Stomach (tissue), 4 donors: ENCODE measurements around the gene SELENOP.

Experiments used
- EP300 ChIP-seq: sonication (generic); formaldehyde crosslinking; IDR thresholded peaks from one replicate; pipeline ENCODE4 v1.6.1; 2017; ENCODE audit warnings: antibody characterized with exemption
- POLR2A ChIP-seq, 4 donors: fragments of 450-650 bp; IDR thresholded peaks; one replicate each; pipeline ENCODE4 v1.6.1; 2016; ENCODE audit warnings: antibody characterized with exemption in 4 of 4, control low read depth in 2 of 4, mild to moderate bottlenecking in 1 of 4, moderate library complexity in 1 of 4
- POLR2AphosphoS5 ChIP-seq, 3 donors: sonication (generic); formaldehyde crosslinking; IDR thresholded peaks; one replicate each; pipeline ENCODE4 v1.6.1; 2016; ENCODE audit warnings: antibody characterized with exemption in 3 of 3
- TF ChIP-seq, protein P1 (sequence below), 7 experiments: fragments of 450-650 bp in 4 of 7; fragments of 200-600 bp in 3 of 7; sonication (generic) in 3 of 7; IDR thresholded peaks; one replicate each; pipeline ENCODE4 v1.5.1; 2016 to 2019; ENCODE audit warnings: antibody characterized with exemption in 7 of 7, control low read depth in 2 of 7, mild to moderate bottlenecking in 1 of 7

DNA sequence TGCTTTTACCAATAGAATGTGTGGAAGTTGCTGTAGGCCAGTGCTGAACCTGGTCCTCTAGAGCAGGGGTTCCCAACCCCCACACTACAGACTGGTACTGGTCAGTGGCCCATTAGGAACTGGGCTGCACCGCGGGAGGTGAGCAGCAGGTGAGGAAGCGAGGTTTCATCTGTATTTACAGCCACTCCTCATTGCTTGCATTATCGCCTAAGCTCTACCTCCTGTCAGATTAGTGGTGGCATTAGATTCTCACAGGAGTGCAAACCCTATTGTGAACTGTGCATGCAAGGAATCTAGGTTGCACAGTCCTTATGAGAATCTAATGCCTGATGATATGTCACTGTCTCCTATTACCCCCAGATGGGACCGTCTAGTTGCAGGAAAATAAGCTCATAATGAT is 61.2 kb downstream of the SELENOP start:
- TF ChIP-seq, protein P1, sequence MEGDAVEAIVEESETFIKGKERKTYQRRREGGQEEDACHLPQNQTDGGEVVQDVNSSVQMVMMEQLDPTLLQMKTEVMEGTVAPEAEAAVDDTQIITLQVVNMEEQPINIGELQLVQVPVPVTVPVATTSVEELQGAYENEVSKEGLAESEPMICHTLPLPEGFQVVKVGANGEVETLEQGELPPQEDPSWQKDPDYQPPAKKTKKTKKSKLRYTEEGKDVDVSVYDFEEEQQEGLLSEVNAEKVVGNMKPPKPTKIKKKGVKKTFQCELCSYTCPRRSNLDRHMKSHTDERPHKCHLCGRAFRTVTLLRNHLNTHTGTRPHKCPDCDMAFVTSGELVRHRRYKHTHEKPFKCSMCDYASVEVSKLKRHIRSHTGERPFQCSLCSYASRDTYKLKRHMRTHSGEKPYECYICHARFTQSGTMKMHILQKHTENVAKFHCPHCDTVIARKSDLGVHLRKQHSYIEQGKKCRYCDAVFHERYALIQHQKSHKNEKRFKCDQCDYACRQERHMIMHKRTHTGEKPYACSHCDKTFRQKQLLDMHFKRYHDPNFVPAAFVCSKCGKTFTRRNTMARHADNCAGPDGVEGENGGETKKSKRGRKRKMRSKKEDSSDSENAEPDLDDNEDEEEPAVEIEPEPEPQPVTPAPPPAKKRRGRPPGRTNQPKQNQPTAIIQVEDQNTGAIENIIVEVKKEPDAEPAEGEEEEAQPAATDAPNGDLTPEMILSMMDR (IDR thresholded peaks at IDR 0.05): no peak
- TF ChIP-seq EP300 (no peak), POLR2A (IDR thresholded peaks at IDR 0.05) (no peak), POLR2AphosphoS5 (IDR thresholded peaks at IDR 0.05) (no peak)
